Kidney (tissue), 14 donors: ENCODE data around the gene EIF5A. TPM values are rescaled to one million over a fixed set of nuclear protein-coding genes. Genes with fewer than 3 reads are reported as not detected.
A peak's percentile ranks its signal among the peaks of the same experiment; 100 is the strongest.

Experiments
- DNase-seq, 5 donors: peaks; one replicate each; pipeline ENCODE4 v3.0.0-alpha.2; 2013 to 2020
- FAIRE-seq: peaks from 2 replicates; lab custom pipeline; 2012; peaks lifted over from hg19 to GRCh38; lab: Jason Lieb, UNC
- H3K27ac ChIP-seq, 2 donors: one replicate each; pipeline ENCODE4 v1.7.0; 2013; ENCODE audit warnings: low read depth in 2 of 2, low read length in 2 of 2, inconsistent platforms in 1 of 2
- H3K27me3 ChIP-seq: one replicate; pipeline ENCODE4 v1.7.1; 2013; ENCODE audit warnings: low read length, inconsistent platforms; ENCODE audit not compliant: control insufficient read depth, insufficient read depth
- H3K36me3 ChIP-seq, 3 donors: one replicate each; pipeline versions ENCODE4 v1.7.0 to v1.7.1; 2013; ENCODE audit warnings: low read length in 3 of 3, control low read depth in 1 of 3, inconsistent platforms in 1 of 3; ENCODE audit not compliant: insufficient read depth in 3 of 3, control insufficient read depth in 2 of 3
- H3K4me1 ChIP-seq, 3 donors: one replicate each; pipeline versions ENCODE4 v1.7.0 to v1.7.1; 2013; ENCODE audit warnings: low read length in 3 of 3, inconsistent platforms in 1 of 3, low read depth in 1 of 3; ENCODE audit not compliant: control insufficient read depth in 2 of 3, insufficient read depth in 2 of 3
- H3K4me3 ChIP-seq, 3 donors: one replicate each; pipeline versions ENCODE4 v1.7.0 to v1.8.1; 2013; ENCODE audit warnings: low read length in 3 of 3, control low read depth in 1 of 3, inconsistent platforms in 1 of 3
- H3K9ac ChIP-seq, 3 donors: one replicate each; pipeline versions ENCODE4 v1.7.0 to v1.7.1; 2013; ENCODE audit warnings: low read length in 3 of 3, control low read depth in 1 of 3, inconsistent platforms in 1 of 3
- H3K9me3 ChIP-seq, 3 donors: one replicate each; pipeline versions ENCODE4 v1.7.0 to v1.7.1; 2013; ENCODE audit warnings: low read length in 3 of 3, control low read depth in 1 of 3, inconsistent platforms in 1 of 3; ENCODE audit not compliant: control insufficient read depth in 2 of 3, insufficient read depth in 1 of 3
- CTCF ChIP-seq: IDR thresholded peaks from 3 replicates; pipeline ENCODE4 v1.5.1; 2012; ENCODE audit warnings: mild to moderate bottlenecking, moderate library complexity, borderline replicate concordance; ENCODE audit not compliant: insufficient read depth; ENCODE audit errors: extremely low read depth
- intact Hi-C: fragments of 100-400 bp; cut with DNase I; formaldehyde crosslinking; loops from one replicate; pipeline ENCODE4 v1.11.1; 2022
- polyA plus RNA-seq: library from polyadenylated mRNA; stranded (reverse); fragments of 350-450 nt; fragmentation: Illumina TruSeq; extraction: RNeasy Lipid Tissue Mini Kit (QIAGEN cat#74804); gene quantifications from one replicate; pipeline ENCODE4 v1.2.3, GENCODE V29; 2014; ENCODE audit warnings: low read depth, low replicate concordance; ENCODE audit not compliant: insufficient read depth
- total RNA-seq: library from RNA; stranded (reverse); fragmentation: NEBNext Ultra II Directional; extraction: Animal tissue kit (Norgen Biotek cat#: 25700); gene quantifications from one replicate; pipeline ENCODE4 v1.2.1, GENCODE V29; 2021
- donor health status: control.
- donor health status: control.
- donor health status: control.
- donor health status: control.
- donor health status: control.
- donor health status: DM: yes; HTN: yes; CAD: no.
- donor health status: Normal renal cell carcinoma (clear cell type).

EIF5A gene
- total and polyA plus RNA-seq, 2 donors from 2014 or later, result 306 to 434 TPM

- H3K36me3 ChIP-seq, result peaks cover 2 to 7% (median 7%) of the 10 kb centered on the region in 3 donors
- no peaks in the 10 kb centered on the region for H3K27me3 ChIP-seq
- intact Hi-C loops, result no loop called here
- peak within 1 kb of the TSS; percentile 85 to 95 (median 93) for H3K9ac ChIP-seq
- H3K4me1 ChIP-seq, result peaks cover 0 to 17% (median 7%) of the 10 kb centered on the region in 3 donors
- peak within 1 kb of the TSS; percentile 98 to 99 (median 99) for H3K4me3 ChIP-seq
- H3K27ac ChIP-seq, result peak within 1 kb of the TSS; percentile 92 to 94
- no peak for FAIRE-seq
- TF ChIP-seq CTCF, result no peak
- DNase-seq, result peak in 1 of 5 donors; percentile 46
- H3K9me3 ChIP-seq, result no peaks in the 10 kb centered on the region
Observed at GRCh38 chr17:7328840-7329373, 21.5 kb downstream of the EIF5A start, which contains the start of gene NEURL4. NEURL4 (minus strand) TSS chr17:7329335; CDS start chr17:7329312, 23 bp downstream.

DNA sequence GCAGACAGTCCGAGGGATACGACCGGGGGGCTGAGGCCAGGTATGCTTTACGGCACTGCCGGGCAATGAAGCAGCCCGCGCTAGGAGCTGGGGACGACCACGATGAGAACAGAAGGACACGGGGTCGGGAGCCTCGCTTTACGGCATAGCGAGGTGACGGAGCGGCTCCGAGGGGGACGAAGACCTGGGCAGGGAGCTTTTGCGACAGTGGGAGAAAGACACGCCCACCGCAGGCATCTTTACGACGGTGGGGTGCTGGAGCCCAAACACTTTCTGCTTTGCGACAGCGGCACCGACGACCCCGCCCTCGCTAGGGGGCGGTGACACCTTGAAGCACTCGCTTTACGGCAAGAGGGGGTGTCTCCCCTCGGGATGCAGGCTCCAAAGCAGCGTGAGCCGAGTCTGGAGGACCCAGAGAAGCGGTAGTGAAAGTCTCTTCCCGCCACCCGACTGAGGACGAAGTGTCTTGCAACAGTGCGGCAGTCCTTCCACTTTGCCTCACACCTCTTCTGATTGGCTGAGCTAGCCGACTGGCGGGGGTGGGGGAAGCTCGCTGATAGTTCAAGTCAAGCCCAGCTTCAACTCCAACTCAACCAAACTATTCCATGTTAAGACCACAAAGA lies 22.1 kb downstream of the EIF5A start:
- H3K36me3 ChIP-seq, result peaks cover 2 to 7% (median 7%) of the 10 kb centered on the region in 3 donors
- H3K9me3 ChIP-seq, result no peaks in the 10 kb centered on the region
- H3K27ac ChIP-seq, result peak overlapping the region; percentile 92 to 94
- H3K27me3 ChIP-seq, result no peaks in the 10 kb centered on the region
- TF ChIP-seq CTCF, result no peak
- FAIRE-seq (peak; percentile 32), DNase-seq (peak; percentile 99 to 100 (median 100))
- peak overlapping the region; percentile 79 to 95 (median 85) for H3K9ac ChIP-seq
- H3K4me3 ChIP-seq, result peak overlapping the region; percentile 98 to 99 (median 99)
- H3K4me1 ChIP-seq, result peaks cover 0 to 17% (median 7%) of the 10 kb centered on the region in 3 donors
- intact Hi-C loops, result no loop called here

DNA sequence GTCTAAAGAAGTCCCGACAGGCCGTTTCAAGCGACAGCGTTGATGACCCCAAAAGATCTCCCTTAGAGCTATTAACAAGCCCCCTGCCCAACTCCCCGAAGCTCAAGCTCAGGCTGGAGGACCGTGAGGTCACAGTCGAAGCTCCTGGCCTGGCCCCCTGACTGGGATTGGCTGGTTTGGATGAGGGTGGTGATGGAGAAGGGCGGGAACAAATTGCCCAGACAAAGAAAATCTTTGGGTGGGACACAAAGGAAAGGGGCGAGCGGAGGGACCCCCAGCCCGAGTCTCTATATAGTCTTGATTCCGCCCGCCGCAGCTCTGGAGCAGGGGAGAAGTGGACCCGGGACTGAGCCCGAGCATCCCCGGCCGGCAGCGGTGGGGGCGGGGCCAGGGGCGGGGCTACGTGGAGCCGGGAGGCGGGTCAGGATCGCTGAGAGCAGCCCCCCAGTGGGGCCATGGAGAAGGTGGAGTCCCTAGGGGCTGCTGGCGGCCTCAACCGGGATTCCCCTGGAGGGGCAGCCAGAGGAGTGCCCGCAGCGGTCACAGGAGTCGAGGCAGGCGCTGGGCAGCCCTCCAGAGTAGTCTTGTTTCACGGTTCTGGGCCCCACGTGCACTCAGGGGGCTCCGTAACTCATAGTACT lies 22.7 kb downstream of the EIF5A start:
- peak overlapping the region; percentile 79 to 95 (median 85) for H3K9ac ChIP-seq
- intact Hi-C loops, result no loop called here
- H3K9me3 ChIP-seq, result no peaks in the 10 kb centered on the region
- no peak for FAIRE-seq
- H3K27me3 ChIP-seq, result no peaks in the 10 kb centered on the region
- H3K27ac ChIP-seq, result peak overlapping the region; percentile 92 to 94
- H3K36me3 ChIP-seq, result peaks cover 2 to 7% (median 5%) of the 10 kb centered on the region in 3 donors
- H3K4me1 ChIP-seq, result peaks cover 0 to 17% (median 7%) of the 10 kb centered on the region in 3 donors
- H3K4me3 ChIP-seq, result peak overlapping the region; percentile 98 to 99 (median 99)
- TF ChIP-seq CTCF, result no peak
- DNase-seq, result peak; percentile 90 to 95 (median 92)
